ENCODE results near the gene GLRA1. TPM values are rescaled to one million over a fixed set of nuclear protein-coding genes. Genes with fewer than 3 reads are reported as not detected.

The GLRA1 gene
- total RNA-seq, 1 donor from 2014 or later, result not detected

DNA sequence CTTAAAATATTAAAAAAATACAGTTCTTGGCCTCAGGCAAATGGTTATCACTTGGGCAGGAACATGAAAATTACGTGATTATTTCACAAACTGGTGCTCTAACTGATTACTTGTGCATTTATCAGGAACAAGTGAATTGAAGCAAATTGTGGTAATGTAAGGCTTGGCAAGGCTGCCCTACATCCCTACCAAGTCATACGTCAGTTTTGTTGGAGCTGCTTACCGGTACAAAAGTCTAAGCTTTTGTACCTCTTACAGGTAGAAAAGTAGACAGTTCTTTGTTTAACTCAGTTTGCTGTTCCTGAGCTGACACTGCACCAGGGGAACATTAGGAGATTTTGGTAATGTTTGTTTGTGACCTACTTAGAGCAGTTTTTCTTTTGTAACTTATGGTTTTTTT, 150.7 kb downstream of the GLRA1 start:
- Histone ChIP-seq H3K27ac (ENCODE audit: low read depth, low read length) (peak overlapping the region; percentile 82), H3K27me3 (ENCODE audit: control insufficient read depth in 3 of 3, insufficient read depth in 3 of 3, low read length in 3 of 3) (no peaks in the 10 kb centered on the region), H3K9ac (ENCODE audit: low read depth in 1 of 3, low read length in 3 of 3) (peak overlapping the region; percentile 61 to 95 (median 80)), H3K4me3 (ENCODE audit: low read length in 3 of 3) (peak overlapping the region; percentile 90 to 95 (median 95)), H3K9me3 (ENCODE audit: control insufficient read depth in 3 of 3, low read length in 3 of 3) (no peaks in the 10 kb centered on the region), H3K36me3 (ENCODE audit: control insufficient read depth in 3 of 3, insufficient read depth in 3 of 3, low read length in 3 of 3) (no peaks in the 10 kb centered on the region), H3K4me1 (ENCODE audit: control insufficient read depth in 3 of 3, insufficient read depth in 3 of 3, low read length in 3 of 3) (peaks cover 25 to 47% (median 38%) of the 10 kb centered on the region in 3 donors)

GRCh38 chr5:151772846-151773561, 151.6 kb downstream of the GLRA1 start:
- Histone ChIP-seq H3K4me1 (ENCODE audit: control insufficient read depth in 3 of 3, insufficient read depth in 3 of 3, low read length in 3 of 3) (peaks cover 25 to 43% (median 38%) of the 10 kb centered on the region in 3 donors), H3K4me3 (ENCODE audit: low read length in 3 of 3) (peak overlapping the region; percentile 90 to 95 (median 95)), H3K27me3 (ENCODE audit: control insufficient read depth in 3 of 3, insufficient read depth in 3 of 3, low read length in 3 of 3) (no peaks in the 10 kb centered on the region), H3K36me3 (ENCODE audit: control insufficient read depth in 3 of 3, insufficient read depth in 3 of 3, low read length in 3 of 3) (no peaks in the 10 kb centered on the region), H3K9me3 (ENCODE audit: control insufficient read depth in 3 of 3, low read length in 3 of 3) (no peaks in the 10 kb centered on the region), H3K27ac (ENCODE audit: low read depth, low read length) (peak overlapping the region; percentile 82), H3K9ac (ENCODE audit: low read depth in 1 of 3, low read length in 3 of 3) (peak overlapping the region; percentile 80 to 97 (median 95))

Small RNAs within 50 kb of the gene (small RNA-seq; reads per million reads assigned to genes)
- gene RNA5SP198, result not detected

Other genes with a start within 250 kb of the GLRA1 start
- 1,314 TPM for gene SPARC, start 237.9 kb downstream of the GLRA1 start, total RNA-seq
- gene ATOX1, start 166.2 kb downstream of the GLRA1 start, total RNA-seq, result 20.4 TPM
- 109 TPM for gene G3BP1, start 152.9 kb downstream of the GLRA1 start, total RNA-seq

Measured in skeletal muscle tissue (tissue), 5 donors.